ENCODE measurements around the gene TCL1A. TPM values are rescaled to one million over a fixed set of nuclear protein-coding genes. Genes with fewer than 3 reads are reported as not detected.
"Not testable (repeated sequence)": the region's sequence is repeated elsewhere in the genome, so short reads cannot be mapped to it uniquely, and the experiment has no call there.

The TCL1A gene
- polyA plus RNA-seq, 1 experiment: not detected

GRCh38 chr14:95674613-95675012 lies 39.3 kb downstream of the TCL1A start:
- CTCF ChIA-PET: interaction anchor here (1.3 kb wide), 1 partner anchor 99 kb away, joined by 3 read pairs; no protein-coding TSS in a partner anchor
- H3K27me3 ChIP-seq (ENCODE audit: control insufficient read depth, insufficient read depth, low read length): no peaks in the 10 kb centered on the region

GRCh38 chr14:95668235-95668772 lies 45.6 kb downstream of the TCL1A start:
- Histone ChIP-seq H3K27me3 (ENCODE audit: control insufficient read depth, insufficient read depth, low read length) (no peaks in the 10 kb centered on the region), H3K4me3 (ENCODE audit: low read depth, low read length) (no peak overlapping the region), H3K9me3 (ENCODE audit: control insufficient read depth, insufficient read depth, low read length) (peaks cover 4% of the 10 kb centered on the region; the same call in 1 of the 2 replicates), H3K27ac (ENCODE audit: low read depth, low read length) (no peak overlapping the region)
- DNase-seq (ENCODE audit: low read depth, low spot score): no peak
- CTCF ChIA-PET: no interaction called here
- no peak for TF ChIP-seq CTCF (IDR thresholded peaks at IDR 0.05; ENCODE audit: low read depth, low read length)
- POLR2A ChIA-PET: no interaction called here

More at GRCh38 chr14:95674613-95675012, 39.3 kb downstream of the TCL1A start:
- TF ChIP-seq CTCF (IDR thresholded peaks at IDR 0.05; ENCODE audit: low read depth, low read length): no peak
- no peaks in the 10 kb centered on the region; the same call in 1 of the 2 replicates for H3K9me3 ChIP-seq (ENCODE audit: control insufficient read depth, insufficient read depth, low read length)
- H3K4me3 ChIP-seq (ENCODE audit: low read depth, low read length): no peak overlapping the region
- DNase-seq (ENCODE audit: low read depth, low spot score): no peak
- no peak overlapping the region for H3K27ac ChIP-seq (ENCODE audit: low read depth, low read length)
- POLR2A ChIA-PET: no interaction called here

GRCh38 chr14:95667249-95667693 lies 46.7 kb downstream of the TCL1A start:
- ChIA-PET CTCF (no interaction called here), POLR2A (no interaction called here)
- H3K27ac ChIP-seq (ENCODE audit: low read depth, low read length): no peak overlapping the region
- H3K9me3 ChIP-seq (ENCODE audit: control insufficient read depth, insufficient read depth, low read length): peaks cover 4% of the 10 kb centered on the region; the same call in 1 of the 2 replicates
- H3K27me3 ChIP-seq (ENCODE audit: control insufficient read depth, insufficient read depth, low read length): no peaks in the 10 kb centered on the region
- no peak for DNase-seq (ENCODE audit: low read depth, low spot score)
- no peak for TF ChIP-seq CTCF (IDR thresholded peaks at IDR 0.05; ENCODE audit: low read depth, low read length)
- no peak overlapping the region for H3K4me3 ChIP-seq (ENCODE audit: low read depth, low read length)

GRCh38 chr14:95666450-95666849 lies 47.5 kb downstream of the TCL1A start:
- TF ChIP-seq CTCF (IDR thresholded peaks at IDR 0.05; ENCODE audit: low read depth, low read length): no peak
- CTCF ChIA-PET: no interaction called here
- POLR2A ChIA-PET: no interaction called here

GRCh38 chr14:95665530-95665929 lies 48.4 kb downstream of the TCL1A start:
- H3K9me3 ChIP-seq (ENCODE audit: control insufficient read depth, insufficient read depth, low read length); POLR2A ChIA-PET; H3K4me3 ChIP-seq (ENCODE audit: low read depth, low read length); DNase-seq (ENCODE audit: low read depth, low spot score); H3K27me3 ChIP-seq (ENCODE audit: control insufficient read depth, insufficient read depth, low read length); H3K27ac ChIP-seq (ENCODE audit: low read depth, low read length): not testable (repeated sequence)
- CTCF ChIA-PET: interaction anchor here (0.8 to 1.0 kb wide), 2 partner anchors 106 to 233 kb away, joined by 3 read pairs; no protein-coding TSS in a partner anchor

More at GRCh38 chr14:95666450-95666849, 47.5 kb downstream of the TCL1A start:
- Histone ChIP-seq H3K27me3 (ENCODE audit: control insufficient read depth, insufficient read depth, low read length) (no peaks in the 10 kb centered on the region), H3K4me3 (ENCODE audit: low read depth, low read length) (no peak overlapping the region), H3K27ac (ENCODE audit: low read depth, low read length) (no peak overlapping the region), H3K9me3 (ENCODE audit: control insufficient read depth, insufficient read depth, low read length) (peaks cover 4% of the 10 kb centered on the region; the same call in 1 of the 2 replicates)
- DNase-seq (ENCODE audit: low read depth, low spot score): no peak

Measured in AG04450 (cell line).